ENCODE measurements around the gene ZNF296.

DNA sequence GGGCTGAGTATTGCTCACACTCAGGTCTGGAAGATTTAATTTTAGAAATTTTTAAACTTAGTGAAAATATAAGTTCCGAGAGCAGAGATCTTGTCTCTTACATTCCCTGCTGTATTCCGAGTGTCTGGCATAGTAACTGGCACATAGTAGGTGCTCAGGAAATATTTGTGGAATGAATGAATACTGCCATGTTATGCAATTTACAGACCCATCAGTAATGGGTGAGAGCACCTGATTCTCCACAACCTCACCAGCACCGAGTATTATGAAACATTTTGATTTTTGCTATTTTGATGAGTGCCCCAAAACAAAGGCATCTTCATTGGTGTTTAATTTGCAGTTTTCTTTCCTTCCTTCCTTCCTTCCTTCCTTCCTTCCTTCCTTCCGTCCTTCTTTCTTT is 53.2 kb downstream of the ZNF296 start:
- TF ChIP-seq, protein P1, sequence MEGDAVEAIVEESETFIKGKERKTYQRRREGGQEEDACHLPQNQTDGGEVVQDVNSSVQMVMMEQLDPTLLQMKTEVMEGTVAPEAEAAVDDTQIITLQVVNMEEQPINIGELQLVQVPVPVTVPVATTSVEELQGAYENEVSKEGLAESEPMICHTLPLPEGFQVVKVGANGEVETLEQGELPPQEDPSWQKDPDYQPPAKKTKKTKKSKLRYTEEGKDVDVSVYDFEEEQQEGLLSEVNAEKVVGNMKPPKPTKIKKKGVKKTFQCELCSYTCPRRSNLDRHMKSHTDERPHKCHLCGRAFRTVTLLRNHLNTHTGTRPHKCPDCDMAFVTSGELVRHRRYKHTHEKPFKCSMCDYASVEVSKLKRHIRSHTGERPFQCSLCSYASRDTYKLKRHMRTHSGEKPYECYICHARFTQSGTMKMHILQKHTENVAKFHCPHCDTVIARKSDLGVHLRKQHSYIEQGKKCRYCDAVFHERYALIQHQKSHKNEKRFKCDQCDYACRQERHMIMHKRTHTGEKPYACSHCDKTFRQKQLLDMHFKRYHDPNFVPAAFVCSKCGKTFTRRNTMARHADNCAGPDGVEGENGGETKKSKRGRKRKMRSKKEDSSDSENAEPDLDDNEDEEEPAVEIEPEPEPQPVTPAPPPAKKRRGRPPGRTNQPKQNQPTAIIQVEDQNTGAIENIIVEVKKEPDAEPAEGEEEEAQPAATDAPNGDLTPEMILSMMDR (IDR thresholded peaks at IDR 0.05), result no peak
- no peak for TF ChIP-seq POLR2A (IDR thresholded peaks at IDR 0.05)
